ENCODE data around the gene ST3GAL3. TPM values are rescaled to one million over a fixed set of nuclear protein-coding genes. Genes with fewer than 3 reads are reported as not detected.

ST3GAL3 gene
- total RNA-seq, 1 donor from 2014 or later = 24.2 TPM

DNA sequence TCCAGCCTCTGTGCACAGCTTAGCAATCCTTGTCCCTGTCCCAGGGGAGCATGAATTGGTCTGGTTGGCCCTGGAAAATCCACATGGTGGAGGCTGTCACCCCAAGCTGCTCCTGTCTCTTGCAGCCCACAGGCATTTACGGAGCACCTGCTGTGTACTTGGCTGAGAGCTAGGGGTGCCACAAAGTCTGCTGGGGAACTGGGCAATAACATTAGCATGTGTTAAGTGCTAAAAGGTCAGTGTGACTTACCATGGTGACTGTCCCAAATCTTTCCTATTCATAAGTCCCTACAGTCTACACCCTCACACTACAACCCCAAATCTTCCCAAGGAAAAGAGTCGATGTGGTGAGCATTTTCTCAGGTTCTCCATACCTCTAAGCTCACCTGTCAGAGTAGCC is 172.7 kb downstream of the ST3GAL3 start:
- DNase-seq (no peak), ATAC-seq (ENCODE audit: poor library complexity) (peak; percentile 51)
- intact Hi-C loops (cut with DNase I) = no loop called here

- ATAC-seq (ENCODE audit: poor library complexity) (peak; percentile 85), DNase-seq (no peak)
- intact Hi-C loops (cut with DNase I) = no loop called here
These were observed 173.3 kb downstream of the ST3GAL3 start for GRCh38 chr1:43880604-43881003.

GRCh38 chr1:43881415-43881814 is 174.1 kb downstream of the ST3GAL3 start:
- intact Hi-C loops (cut with DNase I) = no loop called here
- DNase-seq (no peak), ATAC-seq (ENCODE audit: poor library complexity) (peak; percentile 48)

DNA sequence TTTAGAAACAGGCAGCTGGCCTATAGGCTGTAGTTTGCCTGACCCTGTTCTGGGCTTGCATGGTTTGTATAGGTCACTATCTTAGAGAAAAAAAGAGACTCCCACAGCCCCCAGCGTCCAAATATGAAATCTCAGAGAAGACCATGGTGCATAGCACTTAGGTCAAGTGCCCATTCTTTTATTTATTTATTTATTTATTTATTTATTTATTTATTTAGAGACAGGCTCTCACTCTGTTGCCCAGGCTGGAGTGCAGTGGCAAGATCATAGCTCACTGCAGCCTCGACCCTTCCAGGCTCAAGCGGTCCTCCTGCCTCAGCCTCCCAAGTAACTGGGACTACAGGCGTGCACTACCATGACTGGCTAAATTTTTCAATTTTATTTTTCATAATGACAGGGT is 175.4 kb downstream of the ST3GAL3 start:
- intact Hi-C loops (cut with DNase I) = no loop called here
- no peak for ATAC-seq (ENCODE audit: poor library complexity)
- DNase-seq = no peak

DNA sequence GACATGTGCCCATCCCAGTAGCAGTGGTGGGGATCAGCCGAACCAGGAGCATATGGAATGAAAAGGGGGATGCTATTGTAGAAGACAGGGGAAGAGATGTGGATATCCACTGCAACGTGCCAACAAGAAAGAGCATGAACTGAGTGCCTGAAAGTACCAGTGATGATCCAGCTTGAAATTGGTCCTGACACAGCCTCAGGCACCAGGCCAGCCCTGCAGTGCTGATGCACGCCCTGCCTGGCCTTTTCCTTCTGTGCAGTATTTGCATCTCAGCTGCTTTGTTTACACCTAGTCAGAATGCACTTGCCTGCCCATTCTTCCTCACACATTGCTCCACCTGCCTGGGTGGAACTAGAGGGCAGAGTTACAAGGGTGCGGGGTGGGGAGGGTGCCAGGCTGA is 176.0 kb downstream of the ST3GAL3 start:
- ATAC-seq (ENCODE audit: poor library complexity) = no peak

DNA sequence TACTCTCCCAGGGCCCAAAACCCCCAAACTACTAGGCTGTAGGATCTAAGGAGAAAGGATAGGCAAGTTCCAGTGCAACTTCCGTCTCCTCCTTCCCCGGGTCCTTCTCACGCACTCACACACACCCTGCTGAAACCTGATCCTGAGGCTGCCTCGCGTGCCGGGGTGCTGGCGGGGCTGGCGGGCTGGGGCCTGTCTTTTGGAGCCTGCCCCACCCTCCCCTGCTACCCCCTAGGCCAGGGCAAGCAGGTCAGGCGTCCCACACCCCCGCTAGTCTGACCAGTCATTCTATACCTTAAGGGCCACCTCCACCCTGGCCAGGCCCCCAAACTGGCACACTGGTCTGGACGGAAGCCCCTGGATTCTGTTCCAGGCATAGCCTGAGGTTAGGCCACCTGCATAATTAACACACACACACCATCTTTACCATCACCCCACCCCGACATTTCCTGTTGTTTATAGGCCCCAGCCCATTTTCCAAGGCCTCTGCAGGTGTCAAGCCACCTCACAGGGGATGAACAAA is 178.0 kb downstream of the ST3GAL3 start:
- intact Hi-C loops (cut with DNase I) = no loop called here
- ATAC-seq (ENCODE audit: poor library complexity) (no peak), DNase-seq (no peak)

More for the DNA sequence above, 176.0 kb downstream of the ST3GAL3 start:
- intact Hi-C loops (cut with DNase I) = no loop called here
- no peak for DNase-seq

DNA sequence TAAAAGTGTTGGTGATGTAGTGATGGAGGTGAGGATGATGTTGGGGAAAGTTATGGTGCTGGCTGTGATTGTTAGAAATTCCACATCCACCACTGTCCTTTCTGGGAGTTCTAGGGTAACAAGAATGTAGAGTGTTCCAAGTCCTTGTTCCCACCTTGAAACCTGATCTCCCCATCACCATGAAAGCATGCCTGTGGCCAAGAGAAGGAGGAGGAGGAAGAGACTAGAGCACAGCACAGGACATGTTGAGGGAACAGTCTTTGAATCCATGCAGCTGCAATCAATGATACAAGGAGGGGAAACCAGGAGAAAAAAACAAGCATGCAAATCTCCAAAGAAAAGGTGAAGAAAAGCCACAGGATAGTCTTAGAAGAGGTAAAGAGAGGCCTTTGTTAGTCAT is 180.4 kb downstream of the ST3GAL3 start:
- intact Hi-C loops (cut with DNase I) = no loop called here
- no peak for DNase-seq
- ATAC-seq (ENCODE audit: poor library complexity) = no peak

DNA sequence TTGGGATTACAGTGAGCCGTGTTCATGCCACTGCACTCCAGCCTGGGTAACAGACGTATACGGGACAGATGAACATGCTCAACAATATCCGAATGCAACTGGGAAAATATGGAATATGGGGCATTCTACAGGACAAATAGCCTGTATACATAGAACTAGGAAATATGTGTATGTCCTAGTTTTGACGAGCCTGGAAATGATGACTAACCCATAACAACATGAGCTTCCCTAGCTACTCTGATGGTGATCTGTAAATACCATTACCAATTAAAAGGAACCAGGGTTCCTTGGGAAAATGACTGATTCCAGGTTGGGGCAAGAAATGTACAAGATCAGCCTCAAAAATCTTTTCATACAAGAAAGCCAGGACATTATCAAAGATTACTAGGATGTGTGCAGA is 183.5 kb downstream of the ST3GAL3 start:
- no peak for DNase-seq
- intact Hi-C loops (cut with DNase I) = no loop called here
- ATAC-seq (ENCODE audit: poor library complexity) = no peak

DNA sequence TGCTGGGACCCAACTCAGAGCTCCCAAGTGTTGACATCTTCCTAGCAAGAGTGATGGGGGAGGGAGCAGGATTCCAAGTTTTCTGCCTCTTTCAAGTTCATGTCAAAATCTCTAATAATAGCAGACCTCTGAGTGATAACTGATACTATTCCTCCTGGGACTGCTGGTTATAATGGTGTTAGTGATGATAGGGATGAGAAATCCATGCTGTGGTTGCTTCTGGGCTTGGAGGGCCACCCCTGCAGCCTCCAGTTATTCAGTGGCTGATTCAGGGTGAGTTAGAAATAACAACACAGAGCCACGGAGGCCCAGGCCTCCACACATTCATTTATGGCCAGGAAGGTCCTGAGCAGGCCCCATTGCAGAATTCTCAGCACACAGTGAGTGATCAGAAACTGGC is 185.7 kb downstream of the ST3GAL3 start:
- ATAC-seq (ENCODE audit: poor library complexity) = no peak

GRCh38 chr1:43898981-43899380 is 191.6 kb downstream of the ST3GAL3 start:
- DNase-seq (no peak), ATAC-seq (ENCODE audit: poor library complexity) (no peak)
- intact Hi-C loops (cut with DNase I) = no loop called here

More for the DNA sequence above, 185.7 kb downstream of the ST3GAL3 start:
- no peak for DNase-seq
- intact Hi-C loops (cut with DNase I) = no loop called here

DNA sequence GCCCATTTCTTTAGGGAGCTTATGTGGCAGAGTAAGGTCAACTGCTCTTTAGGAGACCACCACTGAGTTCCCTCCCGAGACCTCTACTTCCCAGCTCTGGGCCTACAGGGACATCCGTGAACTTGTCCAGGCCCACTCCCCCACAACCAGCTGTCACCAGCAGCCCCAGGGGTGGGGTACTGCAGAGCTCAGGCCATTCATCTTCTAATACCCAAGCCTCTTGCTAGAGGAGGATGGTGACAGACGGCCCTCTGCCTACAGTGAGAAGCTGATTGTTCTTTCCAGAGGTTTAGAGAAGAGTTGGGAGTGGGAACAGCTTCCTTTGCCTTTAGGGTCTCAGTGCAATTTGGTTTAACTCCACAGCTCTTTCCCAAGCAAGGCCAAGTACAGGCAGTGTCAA is 193.1 kb downstream of the ST3GAL3 start:
- no peak for ATAC-seq (ENCODE audit: poor library complexity)
- intact Hi-C loops (cut with DNase I) = no loop called here
- DNase-seq = no peak

GRCh38 chr1:43901196-43901961 is 194.0 kb downstream of the ST3GAL3 start:
- DNase-seq (no peak), ATAC-seq (ENCODE audit: poor library complexity) (no peak)
- intact Hi-C loops (cut with DNase I) = no loop called here

- no peak for ATAC-seq (ENCODE audit: poor library complexity)
- intact Hi-C loops (cut with DNase I) = no loop called here
- DNase-seq = no peak
These were observed 194.9 kb downstream of the ST3GAL3 start for GRCh38 chr1:43902058-43902831.

DNA sequence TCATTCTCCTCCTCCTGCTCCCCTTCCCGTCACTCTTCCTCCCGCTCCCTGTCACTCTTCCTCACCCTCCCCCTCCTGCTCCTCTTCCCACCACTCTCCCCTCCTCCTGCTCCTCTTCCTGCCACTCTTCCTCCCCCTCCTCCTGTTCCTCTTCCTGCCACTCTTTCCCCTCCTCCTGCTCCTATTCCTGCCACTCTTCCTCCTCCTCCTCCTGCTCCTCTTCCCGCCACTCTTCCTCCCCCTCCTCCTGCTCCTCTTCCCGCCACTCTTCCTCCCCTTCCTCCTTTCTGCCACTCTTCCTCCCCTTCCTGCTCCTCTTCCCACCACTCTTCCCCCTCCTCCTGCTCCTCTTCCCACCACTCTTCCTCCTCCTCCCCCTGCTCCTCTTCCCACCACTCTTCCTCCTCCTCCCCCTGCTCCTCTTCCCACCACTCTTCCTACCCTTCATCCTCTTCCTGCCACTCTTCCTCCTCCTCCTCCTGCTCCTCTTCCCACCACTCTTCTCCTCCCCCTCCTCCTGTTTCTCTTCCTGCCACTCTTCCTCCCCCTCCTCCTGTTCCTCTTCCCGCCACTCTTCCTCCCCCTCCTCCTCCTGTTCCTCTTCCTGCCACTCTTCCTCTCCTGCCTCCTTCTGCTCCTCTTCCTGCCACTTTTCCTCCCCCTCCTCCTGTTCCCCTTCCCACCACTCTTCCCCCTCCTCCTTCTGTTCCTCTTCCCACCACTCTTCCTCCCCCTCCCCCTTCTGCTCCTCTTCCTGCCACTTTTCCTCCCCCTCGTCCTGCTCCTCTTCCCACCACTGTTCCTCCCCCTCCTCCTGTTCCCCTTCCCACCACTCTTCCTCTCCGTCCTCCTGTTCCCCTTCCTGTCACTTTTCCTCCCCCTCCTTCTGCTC is 197.6 kb downstream of the ST3GAL3 start:
- ATAC-seq (ENCODE audit: poor library complexity) = no peak
- no peak for DNase-seq
- intact Hi-C loops (cut with DNase I) = no loop called here

- intact Hi-C loops (cut with DNase I) = no loop called here
- DNase-seq = no peak
- ATAC-seq (ENCODE audit: poor library complexity) = no peak
These were observed 200.9 kb downstream of the ST3GAL3 start for GRCh38 chr1:43908226-43908625.

DNA sequence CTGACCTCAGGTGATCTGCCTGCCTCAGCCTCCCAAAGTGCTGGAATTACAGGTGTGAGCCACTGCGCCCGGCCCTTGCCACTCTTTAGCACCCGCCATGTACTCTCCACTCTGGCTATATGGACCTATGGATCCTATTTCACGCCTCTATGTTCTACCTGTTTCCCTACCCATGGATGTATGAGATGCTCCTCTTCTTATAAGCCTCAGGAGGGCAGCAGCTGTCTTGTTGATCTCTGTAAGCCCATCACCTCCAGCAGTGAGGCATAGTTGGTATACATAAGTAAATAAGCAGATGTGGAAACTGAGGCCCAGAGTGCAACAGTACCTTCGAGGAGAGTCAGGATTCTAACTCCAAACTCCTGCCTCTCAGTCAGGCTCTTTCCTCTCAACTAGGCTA is 201.5 kb downstream of the ST3GAL3 start:
- ATAC-seq (ENCODE audit: poor library complexity) = no peak
- intact Hi-C loops (cut with DNase I) = no loop called here
- DNase-seq = no peak

DNA sequence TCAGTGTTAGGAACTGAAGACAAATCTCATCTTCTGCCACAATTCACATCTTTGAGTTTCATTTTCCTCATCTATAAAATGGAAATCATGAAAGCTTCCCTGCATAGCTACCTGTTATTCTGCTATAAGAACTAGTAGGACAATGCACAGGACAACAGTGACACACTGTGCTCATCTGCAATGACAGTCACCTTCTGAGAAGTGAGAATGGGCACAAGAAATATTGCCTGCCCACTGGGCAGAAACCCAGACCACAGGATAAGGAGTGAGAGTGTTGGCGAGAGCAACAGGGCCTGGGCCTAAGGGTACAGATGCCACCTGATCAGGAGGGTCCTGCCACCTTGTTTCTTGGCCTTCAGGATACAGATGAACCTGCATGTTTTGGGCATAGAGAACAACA is 203.0 kb downstream of the ST3GAL3 start:
- no peak for DNase-seq
- intact Hi-C loops (cut with DNase I) = no loop called here
- ATAC-seq (ENCODE audit: poor library complexity) = no peak

DNA sequence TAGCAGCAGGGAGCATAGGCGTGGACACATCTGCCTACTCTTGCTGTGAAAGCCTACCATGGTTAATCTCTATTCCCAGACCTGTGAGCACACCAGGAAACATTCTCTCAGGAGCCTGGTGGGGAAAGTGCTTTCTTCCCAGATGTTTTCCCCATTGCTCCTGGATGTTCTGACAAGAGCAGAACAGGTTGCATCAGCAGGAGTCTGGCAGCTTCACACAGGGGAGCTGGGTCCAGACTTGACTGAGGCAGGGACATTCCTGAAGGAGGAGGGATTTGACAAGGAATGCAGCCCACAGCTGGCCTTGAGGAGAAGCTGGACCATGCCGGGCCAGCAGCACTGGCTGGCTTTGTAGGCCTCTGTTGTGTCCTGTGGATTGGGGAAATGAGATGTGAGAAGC is 205.3 kb downstream of the ST3GAL3 start:
- DNase-seq = no peak
- intact Hi-C loops (cut with DNase I) = no loop called here
- no peak for ATAC-seq (ENCODE audit: poor library complexity)

DNA sequence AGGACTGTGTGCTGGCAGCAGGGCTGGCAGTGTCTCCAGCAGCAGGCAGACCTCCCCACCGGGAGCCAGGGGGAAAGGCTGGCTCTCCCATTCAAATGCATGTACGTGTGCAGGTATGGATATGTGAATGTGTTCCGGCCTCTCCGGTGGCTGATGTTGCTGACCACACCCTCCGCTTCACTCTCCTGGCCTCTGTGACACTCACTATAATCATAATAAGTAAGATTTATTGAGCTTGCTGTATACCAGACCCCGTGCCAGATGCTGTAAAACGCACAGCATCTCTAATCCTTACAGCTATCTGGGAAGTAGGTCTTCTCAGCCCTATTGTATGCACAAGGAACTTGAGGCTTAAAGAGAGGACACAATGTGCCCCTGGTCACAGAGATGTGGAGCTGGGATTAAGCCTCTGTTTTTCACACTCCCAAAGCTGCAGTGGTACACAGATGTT is 205.7 kb downstream of the ST3GAL3 start:
- DNase-seq (no peak), ATAC-seq (ENCODE audit: poor library complexity) (no peak)
- intact Hi-C loops (cut with DNase I) = no loop called here
